Measurements from ENCODE around the gene DNAH11. TPM values are rescaled to one million over a fixed set of nuclear protein-coding genes. Genes with fewer than 3 reads are reported as not detected.

Gene DNAH11
- polyA plus RNA-seq, 1 donor from 2014 or later = 0.16 TPM

- no peak overlapping the region for H2AFZ ChIP-seq (ENCODE audit: low read depth, low read length)
- H3K79me2 ChIP-seq (replicated peaks; ENCODE audit: insufficient read depth, low read length) = no peaks in the 10 kb centered on the region
- H4K20me1 ChIP-seq (ENCODE audit: insufficient read depth) = no peaks in the 10 kb centered on the region
- H3F3A ChIP-seq (ENCODE audit: insufficient read depth, low read length, poor library complexity, severe bottlenecking) = no peaks in the 10 kb centered on the region
- H3K9ac ChIP-seq (ENCODE audit: low read length) = no peak overlapping the region
- no peak overlapping the region for H3K4me2 ChIP-seq (ENCODE audit: low read length)
- no peak overlapping the region for H3K4me3 ChIP-seq (ENCODE audit: low read length)
- no peaks in the 10 kb centered on the region for H3K9me2 ChIP-seq (ENCODE audit: insufficient read depth, low read length)
- H3K27ac ChIP-seq (ENCODE audit: low read length) = no peak overlapping the region
- H3K9me3 ChIP-seq (ENCODE audit: low read length) = no peaks in the 10 kb centered on the region
- no peaks in the 10 kb centered on the region for H3K36me3 ChIP-seq (ENCODE audit: insufficient read depth, low read length)
- no peaks in the 10 kb centered on the region for H3K27me3 ChIP-seq (ENCODE audit: insufficient read depth, low read depth, low read length)
- no peak for TF ChIP-seq EP300 (conservative IDR thresholded peaks at IDR 0.05; ENCODE audit: poor library complexity, severe bottlenecking)
- TF ChIP-seq CTCF (IDR thresholded peaks at IDR 0.05; ENCODE audit: poor library complexity, severe bottlenecking) = no peak
- TF ChIP-seq MXI1 (conservative IDR thresholded peaks at IDR 0.05; ENCODE audit: poor library complexity, severe bottlenecking) = no peak
- TF ChIP-seq EZH2 (IDR thresholded peaks at IDR 0.05; ENCODE audit: borderline replicate concordance, insufficient read depth, low read length, poor library complexity, severe bottlenecking) = no peak
- no peak for TF ChIP-seq POLR2AphosphoS5 (IDR thresholded peaks at IDR 0.05)
- TF ChIP-seq SMC3 (conservative IDR thresholded peaks at IDR 0.05; ENCODE audit: poor library complexity) = no peak
- TF ChIP-seq TAF1 (IDR thresholded peaks at IDR 0.05; ENCODE audit: low read depth) = no peak
- TF ChIP-seq RAD21 (conservative IDR thresholded peaks at IDR 0.05) = no peak
Observed at GRCh38 chr7:21758286-21758685, 215.4 kb downstream of the DNAH11 start.

GRCh38 chr7:21762469-21762868, 219.6 kb downstream of the DNAH11 start:
- H3K27ac ChIP-seq (ENCODE audit: low read length) = no peak overlapping the region
- no peaks in the 10 kb centered on the region for H3K79me2 ChIP-seq (replicated peaks; ENCODE audit: insufficient read depth, low read length)
- H3K9ac ChIP-seq (ENCODE audit: low read length) = no peak overlapping the region
- H4K20me1 ChIP-seq (ENCODE audit: insufficient read depth) = no peaks in the 10 kb centered on the region
- H2AFZ ChIP-seq (ENCODE audit: low read depth, low read length) = no peak overlapping the region
- no peaks in the 10 kb centered on the region for H3K9me3 ChIP-seq (ENCODE audit: low read length)
- no peak overlapping the region for H3K4me2 ChIP-seq (ENCODE audit: low read length)
- TF ChIP-seq EZH2 (IDR thresholded peaks at IDR 0.05; ENCODE audit: borderline replicate concordance, insufficient read depth, low read length, poor library complexity, severe bottlenecking) (no peak), REST (IDR thresholded peaks at IDR 0.05; ENCODE audit: borderline replicate concordance) (no peak), TAF1 (IDR thresholded peaks at IDR 0.05; ENCODE audit: low read depth) (no peak), MXI1 (conservative IDR thresholded peaks at IDR 0.05; ENCODE audit: poor library complexity, severe bottlenecking) (no peak), EP300 (conservative IDR thresholded peaks at IDR 0.05; ENCODE audit: poor library complexity, severe bottlenecking) (no peak), RAD21 (conservative IDR thresholded peaks at IDR 0.05) (no peak), POLR2AphosphoS5 (IDR thresholded peaks at IDR 0.05) (no peak)
- no peaks in the 10 kb centered on the region for H3K36me3 ChIP-seq (ENCODE audit: insufficient read depth, low read length)
- H3K4me3 ChIP-seq (ENCODE audit: low read length) = no peak overlapping the region
- H3K9me2 ChIP-seq (ENCODE audit: insufficient read depth, low read length) = no peaks in the 10 kb centered on the region
- no peaks in the 10 kb centered on the region for H3F3A ChIP-seq (ENCODE audit: insufficient read depth, low read length, poor library complexity, severe bottlenecking)
- H3K27me3 ChIP-seq (ENCODE audit: insufficient read depth, low read depth, low read length) = no peaks in the 10 kb centered on the region

Data from neural cell (in vitro differentiated cells).